ENCODE measurements around the gene SF3B2. TPM values are rescaled to one million over a fixed set of nuclear protein-coding genes. Genes with fewer than 3 reads are reported as not detected.

SF3B2 gene
- total and polyA plus RNA-seq, 9 of the 15 experiments (the other 6 are each of a cell fraction or from before 2014, with no cell fraction given), result 58.3 to 248 (median 157) TPM

- 0 out of 2 replicates have a peak, but pooled peaks have one; percentile 34 for TF ChIP-seq TGIF2 (CRISPR knock-in tag; IDR thresholded peaks at IDR 0.05)
- TF ChIP-seq SUPT5H (IDR thresholded peaks at IDR 0.05), result peak; percentile 40; the same call in 1 of the 2 replicates
- TF ChIP-seq BCLAF1 (IDR thresholded peaks at IDR 0.05; ENCODE audit: borderline replicate concordance in 1 of 2, control insufficient read depth in 1 of 2, low read depth in 2 of 2, low read length in 1 of 2), result no peak
- TF ChIP-seq ZFP91 (CRISPR knock-in tag; IDR thresholded peaks at IDR 0.05), result no peak
- TF ChIP-seq RBM14 (IDR thresholded peaks at IDR 0.05; ENCODE audit: borderline replicate concordance, insufficient read depth, low read depth, low read length), result no peak
- TF ChIP-seq NR2C2 (CRISPR knock-in tag; IDR thresholded peaks at IDR 0.05), result no peak
- TF ChIP-seq NR2C2 (tag; IDR thresholded peaks at IDR 0.05), result peak; percentile 24
- peak; percentile 72 for TF ChIP-seq ELF2 (CRISPR knock-in tag; IDR thresholded peaks at IDR 0.05)
- TF ChIP-seq ZNF561 (CRISPR knock-in tag; conservative IDR thresholded peaks at IDR 0.05), result 0 out of 2 replicates have a peak, but pooled peaks have one; percentile 54
- TF ChIP-seq ZNF280A (IDR thresholded peaks at IDR 0.05; ENCODE audit: low read depth, partially characterized antibody), result no peak
- TF ChIP-seq CLOCK (CRISPR knock-in tag; IDR thresholded peaks at IDR 0.05; ENCODE audit: borderline replicate concordance), result no peak
- TF ChIP-seq NRF1 (conservative IDR thresholded peaks at IDR 0.05 in 1 of 2, IDR thresholded peaks at IDR 0.05 in 1 of 2), result peak in 1 of 2 experiments; percentile 20; a peak in 2 of 4 replicates
- no peak for TF ChIP-seq ARID1B (IDR thresholded peaks at IDR 0.05)
- no peak for TF ChIP-seq SLC30A9 (CRISPR knock-in tag; IDR thresholded peaks at IDR 0.05)
- TF ChIP-seq ZNF395 (CRISPR knock-in tag; IDR thresholded peaks at IDR 0.05), result peak; percentile 77; the same call in 1 of the 2 replicates
These were observed 17.8 kb downstream of the SF3B2 start, which contains the start of gene PACS1 (continued) for GRCh38 chr11:66069715-66070603.

Data from K562 (cell line).